Stimulated activated CD4-positive, alpha-beta T cell treated with anti-CD3 and anti-CD28 coated beads, Interleukin-1b, Interleukin-23, amount 100 ng/mL, for 24 hours (primary cell): ENCODE data around the gene LEKR1.

Experiments
- DNase-seq, 4 experiments: peaks; one replicate each; pipeline ENCODE4 v3.0.0-alpha.2; 2020; ENCODE audit warnings: low read depth in 4 of 4, low spot score in 1 of 4

Gene LEKR1

DNA sequence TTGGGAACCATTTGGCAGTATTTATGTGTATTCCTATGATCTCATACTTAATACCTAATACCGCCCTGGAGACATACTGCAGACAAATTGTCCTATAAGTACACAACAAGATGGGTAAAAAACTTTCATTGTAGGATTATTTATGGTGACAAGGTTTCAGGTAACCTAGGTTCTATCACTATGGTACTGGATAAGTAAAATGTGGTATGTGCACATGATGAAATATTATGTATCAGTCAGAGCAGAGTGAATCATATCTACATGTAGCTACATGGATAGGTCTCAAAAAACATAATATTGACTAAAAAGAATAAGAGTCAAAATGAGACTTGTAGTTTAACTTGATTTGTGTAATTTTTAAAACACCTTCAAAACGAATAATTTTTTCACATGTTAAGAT lies 147.8 kb downstream of the LEKR1 start:
- no peak for DNase-seq

- no peak for DNase-seq
Measured at GRCh38 chr3:156974931-156975330, 148.8 kb downstream of the LEKR1 start.

GRCh38 chr3:156975721-156976120 lies 149.6 kb downstream of the LEKR1 start:
- DNase-seq, result no peak

- DNase-seq, result no peak
Measured at GRCh38 chr3:156976933-156977332, 150.8 kb downstream of the LEKR1 start.

- DNase-seq, result no peak
Measured at GRCh38 chr3:156978481-156978961, 152.4 kb downstream of the LEKR1 start.

- no peak for DNase-seq
Measured at GRCh38 chr3:156981005-156981404, 154.9 kb downstream of the LEKR1 start.

DNA sequence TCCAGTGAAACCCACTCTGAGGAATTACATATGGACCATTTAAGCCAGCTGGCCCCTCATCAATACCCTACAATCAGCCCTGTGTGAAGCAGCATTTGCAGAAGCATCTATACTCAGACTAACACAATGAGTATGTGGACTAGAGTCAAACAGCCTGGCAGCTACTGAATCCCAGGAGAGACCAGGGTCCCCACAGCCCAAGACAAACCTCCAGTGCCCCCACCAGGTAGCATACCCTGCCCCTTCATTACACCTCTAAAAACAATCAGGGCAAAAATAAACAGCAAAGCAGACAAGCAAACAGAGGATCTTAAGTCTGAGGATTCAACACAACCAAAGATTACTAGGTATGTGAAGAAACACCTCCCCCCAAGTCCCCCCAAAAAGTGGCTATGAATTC lies 157.4 kb downstream of the LEKR1 start:
- no peak for DNase-seq

GRCh38 chr3:156985711-156986110 lies 159.6 kb downstream of the LEKR1 start:
- no peak for DNase-seq

GRCh38 chr3:156987946-156988345 lies 161.8 kb downstream of the LEKR1 start:
- no peak for DNase-seq

DNA sequence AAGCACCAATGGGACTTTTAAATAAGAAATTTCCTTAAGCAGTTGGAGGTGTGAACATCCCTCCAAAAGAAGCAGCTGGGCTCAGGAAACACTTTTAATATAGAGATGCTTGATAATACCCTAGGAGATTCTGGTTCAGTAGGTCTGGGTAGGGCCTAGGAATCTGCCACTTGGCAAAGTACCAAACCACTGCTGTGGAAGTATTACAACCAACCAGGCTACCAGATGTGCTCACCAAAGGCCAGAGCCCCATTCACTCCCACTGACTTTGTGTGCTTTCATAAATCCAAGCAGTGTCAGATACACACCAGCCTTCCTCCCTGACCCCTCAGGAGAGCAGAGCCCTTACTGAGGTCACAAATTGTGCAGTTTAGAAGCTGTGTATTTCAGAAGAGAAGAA lies 171.2 kb downstream of the LEKR1 start:
- DNase-seq, result no peak

DNA sequence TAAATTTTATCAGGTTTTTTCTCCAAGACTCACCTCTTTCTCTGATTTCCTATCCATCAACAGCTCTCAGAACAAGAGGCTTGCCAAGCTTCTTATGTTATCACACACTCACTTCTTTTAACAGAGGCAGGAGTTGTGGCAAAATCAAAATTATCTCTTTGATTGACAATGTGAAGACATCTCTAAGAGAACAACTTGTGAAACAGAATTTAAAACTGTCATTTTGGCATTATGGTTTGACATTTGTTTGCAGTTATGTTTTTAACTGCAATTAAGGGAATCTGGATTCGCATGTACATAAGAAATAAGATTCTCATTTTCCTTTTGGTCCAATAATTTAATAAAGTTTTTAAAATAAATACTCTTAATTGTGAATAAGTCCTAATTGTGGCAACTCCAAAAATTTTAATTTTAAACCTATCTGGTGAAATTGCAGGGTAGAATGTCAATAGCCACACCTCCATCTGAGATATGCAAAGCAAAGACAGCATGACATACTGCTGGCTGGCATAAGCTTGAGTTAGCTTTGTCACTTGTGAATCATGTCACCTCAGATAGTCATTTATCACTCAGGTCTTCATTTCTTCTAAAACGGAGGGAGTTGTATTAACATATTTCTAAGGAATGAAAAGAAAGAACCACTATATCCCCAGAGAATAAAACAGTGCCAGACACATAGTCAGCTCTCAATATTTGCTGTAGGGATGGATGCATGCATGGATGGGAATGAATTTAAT lies 175.2 kb downstream of the LEKR1 start:
- DNase-seq, result no peak

GRCh38 chr3:157021679-157022078 lies 195.5 kb downstream of the LEKR1 start:
- DNase-seq, result no peak

DNA sequence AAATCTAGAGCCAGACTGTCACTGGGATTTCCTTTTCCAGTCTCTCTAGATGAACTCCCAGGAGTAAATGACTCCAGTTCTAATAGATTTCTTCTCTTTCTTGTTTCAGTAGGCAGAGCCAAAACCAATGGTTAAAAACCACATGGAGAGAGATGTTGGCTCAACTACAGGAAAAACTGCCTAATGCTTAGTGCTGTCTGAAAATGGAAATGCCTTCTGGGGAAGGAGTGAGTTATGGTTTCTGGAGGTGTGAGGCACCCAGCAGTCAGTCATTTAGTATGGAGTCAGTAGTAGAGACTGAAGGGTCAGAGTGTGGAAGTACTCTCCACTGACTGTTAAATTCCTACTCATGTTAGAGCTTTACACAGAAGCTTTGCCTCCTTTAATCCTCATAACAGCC lies 197.1 kb downstream of the LEKR1 start:
- no peak for DNase-seq

- DNase-seq, result no peak
Measured at GRCh38 chr3:157026091-157026490, 199.9 kb downstream of the LEKR1 start.

- no peak for DNase-seq
Measured at GRCh38 chr3:157027861-157028745, 201.9 kb downstream of the LEKR1 start.

GRCh38 chr3:157029365-157029790 lies 203.2 kb downstream of the LEKR1 start:
- no peak for DNase-seq

DNA sequence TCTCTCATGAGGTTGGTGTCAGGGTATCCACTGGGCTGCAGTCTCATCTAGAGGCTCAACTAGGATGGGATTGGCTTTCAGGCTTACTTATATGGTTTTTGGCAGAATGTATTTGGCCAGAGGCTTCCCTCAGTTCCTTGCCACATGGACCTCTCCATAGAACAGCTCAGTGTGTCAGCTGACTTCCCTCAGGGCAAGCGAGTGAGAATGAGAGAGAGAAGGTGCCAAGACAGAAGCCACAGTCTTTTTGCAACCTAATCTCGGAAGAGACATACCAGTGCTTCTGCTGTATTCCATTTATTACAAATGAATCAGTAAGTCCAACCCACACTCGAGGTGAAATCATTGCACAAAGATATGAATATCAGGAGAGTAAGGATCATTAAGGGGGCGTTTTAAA lies 204.6 kb downstream of the LEKR1 start:
- no peak for DNase-seq

DNA sequence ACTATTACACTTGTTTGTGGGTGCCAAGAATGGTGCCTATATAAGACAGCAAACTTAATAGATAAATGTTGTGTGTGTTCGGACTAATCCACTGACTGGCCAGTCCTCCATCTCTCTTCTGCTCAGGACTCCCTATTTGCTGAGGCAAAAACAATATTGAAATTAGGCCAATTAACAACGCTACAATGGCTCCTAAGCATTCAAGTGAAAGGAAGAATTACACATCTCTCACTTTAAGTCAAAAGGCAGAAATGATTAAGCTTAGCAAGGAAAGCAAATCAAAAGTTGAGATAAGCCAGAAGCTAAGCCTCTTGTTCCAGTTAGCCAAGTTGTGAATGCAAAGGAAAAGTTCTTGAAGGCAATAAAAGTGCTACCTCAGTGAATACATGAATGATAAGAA lies 206.8 kb downstream of the LEKR1 start:
- DNase-seq, result no peak

GRCh38 chr3:157040456-157040855 lies 214.3 kb downstream of the LEKR1 start:
- DNase-seq, result no peak

- no peak for DNase-seq
Measured at GRCh38 chr3:157042226-157042625, 216.1 kb downstream of the LEKR1 start.

DNA sequence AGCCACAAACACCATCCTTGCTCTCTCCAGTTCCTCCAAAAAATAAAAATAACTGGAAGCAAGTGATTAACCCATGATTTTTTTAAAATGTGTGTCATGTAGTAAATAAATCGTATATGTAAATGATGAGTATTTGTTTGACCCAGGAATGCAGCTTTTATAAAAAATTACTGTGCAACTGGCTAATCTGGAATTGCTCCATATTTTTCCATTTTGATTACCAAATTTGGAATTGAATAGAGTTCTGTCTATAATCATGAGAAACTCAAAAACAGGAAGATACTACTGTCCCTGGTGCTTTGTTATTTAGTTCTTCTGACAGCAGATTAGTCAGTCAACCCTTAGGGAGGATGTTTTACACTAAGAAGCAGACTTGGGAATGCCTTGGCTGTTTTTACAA lies 217.6 kb downstream of the LEKR1 start:
- no peak for DNase-seq

GRCh38 chr3:157045238-157045850 lies 219.2 kb downstream of the LEKR1 start:
- no peak for DNase-seq
